ENCODE measurements around the gene ZBTB7C. TPM values are rescaled to one million over a fixed set of nuclear protein-coding genes. Genes with fewer than 3 reads are reported as not detected.

ZBTB7C gene
- total and polyA plus RNA-seq, 2 donors (not counting 1 experiment from before 2014, with no cell fraction given) = not detected

GRCh38 chr18:48065601-48065995, 343.6 kb downstream of the ZBTB7C start:
- Histone ChIP-seq H3K4me2 (replicated peaks; ENCODE audit: low read depth, low read length, poor library complexity, severe bottlenecking) (no peak overlapping the region), H3K36me3 (replicated peaks in 1 of 2; ENCODE audit: control extremely low read depth in 1 of 2, control insufficient read depth in 1 of 2, extremely low read depth in 1 of 2, insufficient read depth in 2 of 2, low read length in 1 of 2) (no peaks in the 10 kb centered on the region), H3K79me2 (ENCODE audit: control insufficient read depth, insufficient read depth, low read length) (no peaks in the 10 kb centered on the region), H3K4me1 (ENCODE audit: control insufficient read depth in 2 of 2, insufficient read depth in 2 of 2, low read length in 2 of 2) (no peaks in the 10 kb centered on the region), H3K27ac (ENCODE audit: low read length in 2 of 2) (no peak overlapping the region), H2AFZ (ENCODE audit: insufficient read depth, low read depth, low read length, poor library complexity, severe bottlenecking) (no peak overlapping the region), H4K20me1 (ENCODE audit: control insufficient read depth, insufficient read depth, low read length, poor library complexity, severe bottlenecking) (no peaks in the 10 kb centered on the region), H3K4me3 (ENCODE audit: control extremely low read depth in 1 of 5, extremely low read depth in 1 of 5, insufficient read depth in 1 of 5, low read depth in 2 of 5, low read length in 4 of 5) (no peak overlapping the region), H3K27me3 (replicated peaks in 1 of 4; ENCODE audit: control extremely low read depth in 1 of 4, control insufficient read depth in 3 of 4, insufficient read depth in 4 of 4, low read length in 3 of 4) (peaks cover 0 to 6% (median 0%) of the 10 kb centered on the region in 4 experiments), H3K9me3 (ENCODE audit: control extremely low read depth in 1 of 3, control insufficient read depth in 2 of 3, insufficient read depth in 1 of 3, low read length in 2 of 3) (no peaks in the 10 kb centered on the region), H3K9ac (ENCODE audit: low read length) (no peak overlapping the region)
- WGBS (ENCODE audit: insufficient coverage) = 40% methylated on average over 1 of the region's 3 CpGs
- no peak for TF ChIP-seq CTCF (IDR thresholded peaks at IDR 0.05)
- no peak for TF ChIP-seq EZH2 (IDR thresholded peaks at IDR 0.05; ENCODE audit: borderline replicate concordance, insufficient read depth, low read depth, low read length, poor library complexity, severe bottlenecking)
- no peak overlapping the region for H3K27ac Mint-ChIP-seq
- H3K4me3 Mint-ChIP-seq = no peak overlapping the region
- POLR2A ChIA-PET = no interaction called here
- intact Hi-C loops (cut with micrococcal nuclease) = no loop called here
- H3K9me3 Mint-ChIP-seq (ENCODE audit: insufficient read depth) = no peaks in the 10 kb centered on the region
- peaks cover 24% of the 10 kb centered on the region for H3K27me3 Mint-ChIP-seq
- DNase-seq = no peak
- no peak for ATAC-seq (ENCODE audit: low read depth)
- H3K4me1 Mint-ChIP-seq = no peaks in the 10 kb centered on the region
- CTCF ChIA-PET = no interaction called here

GRCh38 chr18:48064978-48065600, 344.1 kb downstream of the ZBTB7C start:
- H3K27ac Mint-ChIP-seq = no peak overlapping the region
- Histone ChIP-seq H4K20me1 (ENCODE audit: control insufficient read depth, insufficient read depth, low read length, poor library complexity, severe bottlenecking) (no peaks in the 10 kb centered on the region), H3K27ac (ENCODE audit: low read length in 2 of 2) (no peak overlapping the region), H3K9ac (ENCODE audit: low read length) (no peak overlapping the region), H3K4me2 (replicated peaks; ENCODE audit: low read depth, low read length, poor library complexity, severe bottlenecking) (no peak overlapping the region), H3K4me1 (ENCODE audit: control insufficient read depth in 2 of 2, insufficient read depth in 2 of 2, low read length in 2 of 2) (no peaks in the 10 kb centered on the region), H3K79me2 (ENCODE audit: control insufficient read depth, insufficient read depth, low read length) (no peaks in the 10 kb centered on the region), H3K9me3 (ENCODE audit: control extremely low read depth in 1 of 3, control insufficient read depth in 2 of 3, insufficient read depth in 1 of 3, low read length in 2 of 3) (no peaks in the 10 kb centered on the region), H2AFZ (ENCODE audit: insufficient read depth, low read depth, low read length, poor library complexity, severe bottlenecking) (no peak overlapping the region), H3K27me3 (replicated peaks in 1 of 4; ENCODE audit: control extremely low read depth in 1 of 4, control insufficient read depth in 3 of 4, insufficient read depth in 4 of 4, low read length in 3 of 4) (peaks cover 0 to 8% (median under 1%) of the 10 kb centered on the region in 4 experiments), H3K4me3 (ENCODE audit: control extremely low read depth in 1 of 5, extremely low read depth in 1 of 5, insufficient read depth in 1 of 5, low read depth in 2 of 5, low read length in 4 of 5) (no peak overlapping the region), H3K36me3 (replicated peaks in 1 of 2; ENCODE audit: control extremely low read depth in 1 of 2, control insufficient read depth in 1 of 2, extremely low read depth in 1 of 2, insufficient read depth in 2 of 2, low read length in 1 of 2) (no peaks in the 10 kb centered on the region)
- no peak overlapping the region for H3K4me3 Mint-ChIP-seq
- DNase-seq (no peak), ATAC-seq (ENCODE audit: low read depth) (no peak)
- no peaks in the 10 kb centered on the region for H3K9me3 Mint-ChIP-seq (ENCODE audit: insufficient read depth)
- H3K4me1 Mint-ChIP-seq = no peaks in the 10 kb centered on the region
- intact Hi-C loops (cut with micrococcal nuclease) = no loop called here
- ChIA-PET POLR2A (no interaction called here), CTCF (no interaction called here)
- H3K27me3 Mint-ChIP-seq = peaks cover 29% of the 10 kb centered on the region
- no peak for TF ChIP-seq EZH2 (IDR thresholded peaks at IDR 0.05; ENCODE audit: borderline replicate concordance, insufficient read depth, low read depth, low read length, poor library complexity, severe bottlenecking)
- TF ChIP-seq CTCF (IDR thresholded peaks at IDR 0.05) = no peak
- 70% methylated on average over 3 of the region's 10 CpGs for WGBS (ENCODE audit: insufficient coverage)

Measured in B cell (primary cell).